ENCODE data around the gene RGS12. TPM values are rescaled to one million over a fixed set of nuclear protein-coding genes. Genes with fewer than 3 reads are reported as not detected.
A peak's percentile ranks its signal among the peaks of the same experiment; 100 is the strongest.

The RGS12 gene
- total RNA-seq, 1 experiment from 2014 or later: 53.9 TPM

DNA sequence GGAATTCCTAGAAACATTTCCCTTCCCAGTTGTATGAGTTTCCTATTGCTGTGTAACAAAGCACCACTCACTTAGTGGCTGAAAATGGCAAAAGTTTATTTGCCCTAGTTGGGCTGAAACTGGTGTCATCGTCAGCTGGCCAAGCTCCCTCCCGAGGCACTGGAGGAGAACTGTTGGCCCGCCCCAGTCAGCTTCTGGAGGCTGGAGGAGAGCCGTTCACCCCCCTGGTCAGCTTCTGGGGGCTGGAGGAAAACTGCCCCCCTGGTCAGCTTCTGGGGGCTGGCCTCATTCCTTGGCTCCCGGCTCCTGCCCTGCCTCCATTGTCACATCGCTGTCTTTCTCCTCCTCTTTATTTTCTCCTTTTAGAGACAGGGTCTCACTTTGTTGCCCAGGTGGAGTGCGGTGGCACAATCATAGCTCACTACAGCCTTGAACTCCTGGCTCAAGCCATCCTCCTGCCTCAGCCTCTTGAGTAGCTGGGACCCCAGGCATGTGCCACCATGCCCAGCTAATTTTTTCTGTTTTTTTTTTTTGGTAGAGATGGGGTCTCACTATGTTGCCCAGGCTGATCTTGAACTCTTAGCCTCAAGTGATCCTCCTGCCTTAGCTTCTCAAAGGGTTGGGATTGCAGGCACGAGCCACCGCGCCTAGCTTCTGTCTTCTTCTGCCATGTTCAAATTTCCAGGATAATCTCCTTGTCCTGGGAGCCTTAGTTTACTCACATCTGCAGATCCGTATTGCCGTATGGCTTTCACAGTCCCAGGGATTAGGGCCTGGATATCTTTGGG is 3.2 kb downstream of the RGS12 start:
- BruUV-seq (replicated peaks): TSS peak; percentile 30
- intact Hi-C loops (cut with micrococcal nuclease; ENCODE audit: unreplicated experiment): no loop called here
- Histone ChIP-seq H3K4me1 (ENCODE audit: insufficient read depth, low read length, poor library complexity, severe bottlenecking) (peaks cover 23% of the 10 kb centered on the region), H3K36me3 (ENCODE audit: insufficient read depth, low read length, poor library complexity, severe bottlenecking) (peaks cover 4% of the 10 kb centered on the region), H3K4me3 (ENCODE audit: low read depth, low read length, poor library complexity, severe bottlenecking) (no peak overlapping the region), H3K27ac (ENCODE audit: low read depth, low read length, poor library complexity, severe bottlenecking) (no peak overlapping the region), H3K27me3 (replicated peaks; ENCODE audit: insufficient read depth, low read depth, low read length, poor library complexity) (no peaks in the 10 kb centered on the region), H3K9me3 (ENCODE audit: low read depth, low read length, poor library complexity, severe bottlenecking) (peaks cover 3% of the 10 kb centered on the region)
- ChIA-PET CTCF (no interaction called here), POLR2A (ENCODE audit: low non-redundant PET) (no interaction called here)
- DNase-seq (ENCODE audit: low spot score): no peak
- TF ChIP-seq EZH2 (IDR thresholded peaks at IDR 0.05; ENCODE audit: borderline replicate concordance, low read depth, low read length, poor library complexity, severe bottlenecking) (no peak), CTCF (conservative IDR thresholded peaks at IDR 0.05; ENCODE audit: low read depth, low read length) (no peak)

DNA sequence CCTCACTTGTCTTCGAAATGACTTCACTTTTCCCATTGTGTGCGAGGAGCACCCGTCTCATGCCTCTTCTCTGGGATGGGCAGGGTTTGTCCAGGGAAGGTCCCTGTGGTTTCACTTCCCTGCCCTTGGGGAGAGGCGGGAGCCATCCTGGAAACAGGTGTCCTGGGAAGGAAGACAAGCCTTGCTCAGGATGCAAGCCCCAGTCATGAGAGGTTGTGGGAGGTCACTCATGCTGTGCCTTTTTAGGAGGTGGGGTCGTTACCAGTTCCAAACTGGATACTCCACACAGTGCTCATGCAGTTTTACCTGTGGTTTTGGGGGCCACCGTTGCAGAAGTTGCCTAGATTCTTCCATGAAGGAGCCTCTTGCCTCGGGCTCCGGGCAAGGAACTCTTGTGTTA is 3.8 kb downstream of the RGS12 start:
- DNase-seq (ENCODE audit: low spot score): no peak
- H3K9me3 ChIP-seq (ENCODE audit: low read depth, low read length, poor library complexity, severe bottlenecking): peaks cover 3% of the 10 kb centered on the region
- no peaks in the 10 kb centered on the region for H3K27me3 ChIP-seq (replicated peaks; ENCODE audit: insufficient read depth, low read depth, low read length, poor library complexity)
- peaks cover 19% of the 10 kb centered on the region for H3K4me1 ChIP-seq (ENCODE audit: insufficient read depth, low read length, poor library complexity, severe bottlenecking)
- peaks cover 4% of the 10 kb centered on the region for H3K36me3 ChIP-seq (ENCODE audit: insufficient read depth, low read length, poor library complexity, severe bottlenecking)
- TF ChIP-seq CTCF (conservative IDR thresholded peaks at IDR 0.05; ENCODE audit: low read depth, low read length): no peak
- no peak for TF ChIP-seq EZH2 (IDR thresholded peaks at IDR 0.05; ENCODE audit: borderline replicate concordance, low read depth, low read length, poor library complexity, severe bottlenecking)
- no TSS peak for BruUV-seq (replicated peaks)
- ChIA-PET CTCF (no interaction called here), POLR2A (ENCODE audit: low non-redundant PET) (no interaction called here)
- no peak overlapping the region for H3K27ac ChIP-seq (ENCODE audit: low read depth, low read length, poor library complexity, severe bottlenecking)
- H3K4me3 ChIP-seq (ENCODE audit: low read depth, low read length, poor library complexity, severe bottlenecking): no peak overlapping the region
- intact Hi-C loops (cut with micrococcal nuclease; ENCODE audit: unreplicated experiment): no loop called here

DNA sequence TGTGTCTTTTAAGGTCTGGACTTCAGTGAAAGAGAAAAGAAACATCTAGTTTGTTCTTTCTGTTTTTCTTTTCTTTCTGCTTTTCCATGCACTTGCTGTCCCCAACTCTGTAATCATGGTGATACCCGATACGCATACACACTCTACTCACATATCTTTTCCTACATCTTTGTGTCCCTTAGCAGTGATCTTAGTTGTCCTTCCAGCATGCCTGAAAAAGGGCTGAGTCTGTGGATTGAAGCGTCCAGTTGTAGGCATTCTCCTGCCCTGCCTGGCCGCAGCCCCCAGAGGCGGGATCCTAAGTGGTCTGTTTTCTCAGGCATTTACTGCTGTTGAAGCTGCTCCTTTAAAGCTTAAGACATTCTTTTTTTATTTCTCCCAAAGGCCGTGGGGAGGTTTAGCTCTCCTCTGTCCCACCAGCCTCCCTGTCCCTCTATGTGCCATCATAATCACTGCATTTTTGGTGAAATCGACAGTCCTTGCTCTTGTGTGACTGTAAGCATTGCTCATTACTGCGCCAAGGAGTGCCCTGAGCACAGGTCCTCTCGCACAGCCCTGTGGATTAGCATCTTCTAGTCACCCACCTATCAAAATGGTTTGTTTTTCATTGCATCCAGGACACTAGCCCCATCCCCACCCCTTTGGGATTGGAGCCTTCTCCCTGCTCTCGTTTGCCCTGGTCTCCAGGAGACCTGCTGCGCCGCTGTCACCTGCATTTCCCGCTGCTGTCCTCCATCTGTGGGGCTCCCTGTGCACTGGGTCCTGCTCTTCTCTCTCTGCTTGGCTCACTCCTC is 4.4 kb downstream of the RGS12 start:
- peaks cover 17% of the 10 kb centered on the region for H3K4me1 ChIP-seq (ENCODE audit: insufficient read depth, low read length, poor library complexity, severe bottlenecking)
- BruUV-seq (replicated peaks): no TSS peak
- H3K4me3 ChIP-seq (ENCODE audit: low read depth, low read length, poor library complexity, severe bottlenecking): no peak overlapping the region
- peaks cover 3% of the 10 kb centered on the region for H3K9me3 ChIP-seq (ENCODE audit: low read depth, low read length, poor library complexity, severe bottlenecking)
- intact Hi-C loops (cut with micrococcal nuclease; ENCODE audit: unreplicated experiment): no loop called here
- no peaks in the 10 kb centered on the region for H3K27me3 ChIP-seq (replicated peaks; ENCODE audit: insufficient read depth, low read depth, low read length, poor library complexity)
- peaks cover 4% of the 10 kb centered on the region for H3K36me3 ChIP-seq (ENCODE audit: insufficient read depth, low read length, poor library complexity, severe bottlenecking)
- ChIA-PET CTCF (no interaction called here), POLR2A (ENCODE audit: low non-redundant PET) (no interaction called here)
- H3K27ac ChIP-seq (ENCODE audit: low read depth, low read length, poor library complexity, severe bottlenecking): no peak overlapping the region
- TF ChIP-seq EZH2 (IDR thresholded peaks at IDR 0.05; ENCODE audit: borderline replicate concordance, low read depth, low read length, poor library complexity, severe bottlenecking) (no peak), CTCF (conservative IDR thresholded peaks at IDR 0.05; ENCODE audit: low read depth, low read length) (no peak)
- DNase-seq (ENCODE audit: low spot score): no peak

Data from A673 (cell line).